ENCODE results near the gene NKG7.

NKG7 gene

DNA sequence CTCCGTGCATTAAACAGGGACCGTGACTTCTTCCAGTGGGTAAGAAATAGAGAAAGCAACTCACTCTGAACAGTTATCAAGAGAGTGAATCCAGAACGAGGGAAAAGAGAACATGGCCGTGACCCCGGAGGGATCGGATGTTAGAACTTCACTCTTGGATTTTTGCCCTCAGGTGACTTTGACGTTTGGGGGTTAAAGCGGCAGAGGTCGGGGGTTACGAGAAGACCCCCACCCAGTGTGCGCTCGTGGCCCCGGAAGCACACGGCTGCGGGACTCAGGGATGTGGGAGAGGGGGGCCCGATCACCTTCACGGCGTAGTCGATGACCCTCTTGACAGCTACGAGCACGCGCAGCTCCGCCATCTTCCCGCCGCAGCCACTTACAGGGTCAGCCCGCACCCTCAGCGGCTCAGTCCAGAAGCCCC, 6.5 kb downstream of the NKG7 start, which contains the start of gene ETFB:
ETFB (minus strand) TSS at position 424 of the 424 bp plus-strand sequence; CDS start at position 362, 62 bp downstream.
- WGBS: 3% methylated on average over 12 of the region's 27 CpGs

DNA sequence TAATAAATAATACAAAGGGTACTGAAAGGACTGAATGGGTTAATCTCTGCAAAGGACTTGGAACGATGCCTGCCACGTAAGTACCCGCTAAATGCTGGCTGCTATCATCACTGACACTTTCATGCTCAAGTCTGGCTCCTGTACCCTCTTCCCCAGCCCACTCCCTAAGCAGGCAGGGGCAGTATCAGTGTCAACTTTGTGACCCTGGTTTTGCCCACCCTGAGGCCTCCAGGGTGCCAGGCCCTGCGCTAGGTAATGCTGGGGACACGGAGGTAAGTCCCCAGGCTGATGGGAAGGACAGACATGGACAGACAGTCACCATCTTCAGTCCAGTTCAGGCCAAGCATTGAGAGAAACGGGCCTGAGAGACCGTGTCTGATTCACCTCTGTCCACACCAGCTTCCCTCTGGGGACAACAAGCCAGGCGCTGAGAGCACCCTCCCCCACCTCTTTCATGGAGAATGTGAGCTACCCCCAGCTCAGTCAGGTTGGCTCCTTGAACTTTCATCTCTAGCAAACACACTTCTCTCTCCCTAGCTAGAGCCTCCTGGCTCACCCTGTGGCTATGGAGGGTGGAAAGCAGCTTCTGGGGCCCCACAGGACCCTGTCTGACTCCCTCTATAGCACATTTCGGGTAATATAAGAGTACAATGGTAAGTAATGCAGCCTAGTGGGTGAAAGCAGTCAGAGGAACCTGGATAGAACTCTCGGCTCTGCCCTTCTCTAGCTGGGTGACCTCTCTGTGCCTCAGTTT, 7.1 kb downstream of the NKG7 start:
- Histone ChIP-seq H2BK5ac (ENCODE audit: low read depth, low read length, poor library complexity, severe bottlenecking) (no peak overlapping the region), H3K9me3 (ENCODE audit: control insufficient read depth, low read length) (no peaks in the 10 kb centered on the region), H3K14ac (ENCODE audit: low read length in 2 of 2) (peak overlapping the region in 1 of 2 experiments; percentile 67)

More for the DNA sequence above, 6.5 kb downstream of the NKG7 start, which contains the start of gene ETFB:
- Histone ChIP-seq H2BK120ac (ENCODE audit: low read depth, low read length) (peak within 1 kb of the TSS; percentile 45), H4K91ac (ENCODE audit: low read length) (peak within 1 kb of the TSS; percentile 79), H3K4ac (ENCODE audit: low read depth in 1 of 2, low read length in 2 of 2) (peak within 1 kb of the TSS; percentile 58 to 96), H3K27ac (ENCODE audit: low read length, poor library complexity, severe bottlenecking) (peak within 1 kb of the TSS; percentile 83), H3K9me3 (ENCODE audit: control insufficient read depth, low read length) (no peaks in the 10 kb centered on the region), H2BK12ac (ENCODE audit: low read length in 2 of 2) (peak within 1 kb of the TSS in 1 of 2 experiments; percentile 51), H3K18ac (ENCODE audit: low read depth in 1 of 2, low read length in 2 of 2) (peak within 1 kb of the TSS; percentile 93 to 98), H2AFZ (ENCODE audit: low read depth, low read length) (peak within 1 kb of the TSS; percentile 67), H3K4me1 (ENCODE audit: control insufficient read depth, insufficient read depth, low read depth, low read length) (peaks cover 35% of the 10 kb centered on the region), H3K79me1 (replicated peaks; ENCODE audit: low read length, poor library complexity, severe bottlenecking) (peaks cover 25% of the 10 kb centered on the region), H3K23ac (ENCODE audit: low read length in 2 of 2) (peak within 1 kb of the TSS in 1 of 2 experiments; percentile 27), H3K27me3 (ENCODE audit: control insufficient read depth in 1 of 2, insufficient read depth in 1 of 2, low read length in 2 of 2) (peaks cover 0 to 2% of the 10 kb centered on the region in 2 experiments), H3K4me2 (ENCODE audit: low read length, poor library complexity, severe bottlenecking) (peak within 1 kb of the TSS; percentile 95), H3K14ac (ENCODE audit: low read length in 2 of 2) (peak within 1 kb of the TSS in 1 of 2 experiments; percentile 97), H3K4me3 (ENCODE audit: insufficient read depth in 1 of 2, low read depth in 1 of 2, low read length in 2 of 2) (peak within 1 kb of the TSS; percentile 90 to 91), H2BK15ac (ENCODE audit: low read depth, poor library complexity, severe bottlenecking) (peak within 1 kb of the TSS; percentile 87), H3K36me3 (ENCODE audit: control insufficient read depth in 1 of 2, insufficient read depth in 2 of 2, low read depth in 1 of 2, low read length in 2 of 2) (no peaks in the 10 kb centered on the region), H3K9ac (ENCODE audit: low read length) (peak within 1 kb of the TSS; percentile 95), H2AK5ac (ENCODE audit: low read length, severe bottlenecking) (peak within 1 kb of the TSS; percentile 38), H4K8ac (ENCODE audit: low read length) (peak within 1 kb of the TSS; percentile 94), H2BK5ac (ENCODE audit: low read depth, low read length, poor library complexity, severe bottlenecking) (peak within 1 kb of the TSS; percentile 15)
- DNase-seq: no peak

DNA sequence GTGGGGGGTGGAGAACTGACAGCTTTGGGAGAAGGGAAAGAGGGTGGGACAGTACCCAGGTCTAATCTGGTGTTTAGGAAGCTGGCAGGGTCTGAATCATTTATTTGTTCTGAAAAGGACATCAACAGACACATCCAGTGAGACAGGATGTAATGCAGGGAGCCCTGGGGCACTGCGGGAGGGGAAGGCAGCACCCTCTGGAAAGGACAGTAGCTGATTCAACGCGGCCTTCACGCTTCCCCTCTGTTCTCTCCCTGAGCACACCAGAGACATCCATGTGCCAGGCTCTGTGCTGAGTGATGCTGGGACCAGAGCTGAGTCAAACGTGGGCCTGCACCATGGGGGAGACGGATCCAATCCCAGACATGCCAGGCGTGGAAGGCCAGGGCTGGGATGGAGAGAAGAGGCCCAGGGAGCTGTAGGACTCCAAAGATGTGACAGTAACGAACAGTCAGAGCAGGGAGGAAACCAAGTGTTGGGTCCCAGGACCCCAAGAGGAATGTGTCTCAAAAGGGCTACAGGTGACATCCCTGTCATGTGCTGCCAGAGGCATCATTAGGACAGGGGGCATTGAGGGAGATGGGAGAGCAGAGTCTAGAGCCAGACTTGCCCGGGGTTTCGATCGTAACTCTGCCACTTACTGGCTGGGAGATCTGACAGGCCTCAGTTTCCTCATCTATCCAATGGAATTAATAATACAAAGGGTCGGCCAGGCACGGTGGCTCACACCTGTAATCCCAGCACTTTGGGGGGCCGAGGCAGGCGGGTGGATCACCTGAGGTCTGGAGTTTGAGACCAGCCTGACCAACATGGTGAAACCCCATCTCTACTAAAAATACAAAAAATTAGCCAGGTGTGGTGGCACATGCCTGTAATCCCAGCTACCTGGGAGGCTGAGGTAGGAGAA, 8.0 kb downstream of the NKG7 start:
- Histone ChIP-seq H3K79me1 (replicated peaks; ENCODE audit: low read length, poor library complexity, severe bottlenecking) (peaks cover 27% of the 10 kb centered on the region), H4K8ac (ENCODE audit: low read length) (peak overlapping the region; percentile 56), H3K36me3 (ENCODE audit: control insufficient read depth in 1 of 2, insufficient read depth in 2 of 2, low read depth in 1 of 2, low read length in 2 of 2) (no peaks in the 10 kb centered on the region), H2AFZ (ENCODE audit: low read depth, low read length) (no peak overlapping the region), H3K4me1 (ENCODE audit: control insufficient read depth, insufficient read depth, low read depth, low read length) (peaks cover 37% of the 10 kb centered on the region), H3K23ac (ENCODE audit: low read length in 2 of 2) (no peak overlapping the region), H3K4me2 (ENCODE audit: low read length, poor library complexity, severe bottlenecking) (no peak overlapping the region), H2AK5ac (ENCODE audit: low read length, severe bottlenecking) (no peak overlapping the region), H3K18ac (ENCODE audit: low read depth in 1 of 2, low read length in 2 of 2) (no peak overlapping the region), H2BK15ac (ENCODE audit: low read depth, poor library complexity, severe bottlenecking) (no peak overlapping the region), H3K27ac (ENCODE audit: low read length, poor library complexity, severe bottlenecking) (no peak overlapping the region), H3K9me3 (ENCODE audit: control insufficient read depth, low read length) (no peaks in the 10 kb centered on the region), H2BK5ac (ENCODE audit: low read depth, low read length, poor library complexity, severe bottlenecking) (no peak overlapping the region), H2BK12ac (ENCODE audit: low read length in 2 of 2) (peak overlapping the region; percentile 61 to 88), H3K4ac (ENCODE audit: low read depth in 1 of 2, low read length in 2 of 2) (no peak overlapping the region), H3K9ac (ENCODE audit: low read length) (peak overlapping the region; percentile 48), H2BK120ac (ENCODE audit: low read depth, low read length) (no peak overlapping the region), H4K91ac (ENCODE audit: low read length) (no peak overlapping the region), H3K27me3 (ENCODE audit: control insufficient read depth in 1 of 2, insufficient read depth in 1 of 2, low read length in 2 of 2) (no peaks in the 10 kb centered on the region), H3K14ac (ENCODE audit: low read length in 2 of 2) (no peak overlapping the region), H3K4me3 (ENCODE audit: insufficient read depth in 1 of 2, low read depth in 1 of 2, low read length in 2 of 2) (no peak overlapping the region)
- peak; percentile 27 for DNase-seq
- WGBS: 91% methylated on average over 15 of the region's 15 CpGs

More for the DNA sequence above, 7.1 kb downstream of the NKG7 start:
- H3K4me1 ChIP-seq (ENCODE audit: control insufficient read depth, insufficient read depth, low read depth, low read length): peaks cover 35% of the 10 kb centered on the region
- H3K9ac ChIP-seq (ENCODE audit: low read length): peak overlapping the region; percentile 95
- no peak overlapping the region for H2BK120ac ChIP-seq (ENCODE audit: low read depth, low read length)
- no peak overlapping the region for H2AK5ac ChIP-seq (ENCODE audit: low read length, severe bottlenecking)
- 29% methylated on average over 10 of the region's 10 CpGs for WGBS
- peak overlapping the region; percentile 60 for H2BK15ac ChIP-seq (ENCODE audit: low read depth, poor library complexity, severe bottlenecking)
- H3K23ac ChIP-seq (ENCODE audit: low read length in 2 of 2): peak overlapping the region in 1 of 2 experiments; percentile 2
- peak overlapping the region; percentile 84 to 98 for H3K18ac ChIP-seq (ENCODE audit: low read depth in 1 of 2, low read length in 2 of 2)
- peak overlapping the region; percentile 19 to 96 for H3K4ac ChIP-seq (ENCODE audit: low read depth in 1 of 2, low read length in 2 of 2)
- peak overlapping the region; percentile 90 to 91 for H3K4me3 ChIP-seq (ENCODE audit: insufficient read depth in 1 of 2, low read depth in 1 of 2, low read length in 2 of 2)
- H4K8ac ChIP-seq (ENCODE audit: low read length): peak overlapping the region; percentile 21
- H3K27ac ChIP-seq (ENCODE audit: low read length, poor library complexity, severe bottlenecking): peak overlapping the region; percentile 51
- peak overlapping the region; percentile 83 for H3K4me2 ChIP-seq (ENCODE audit: low read length, poor library complexity, severe bottlenecking)
- H4K91ac ChIP-seq (ENCODE audit: low read length): peak overlapping the region; percentile 60
- no peaks in the 10 kb centered on the region for H3K27me3 ChIP-seq (ENCODE audit: control insufficient read depth in 1 of 2, insufficient read depth in 1 of 2, low read length in 2 of 2)
- H3K79me1 ChIP-seq (replicated peaks; ENCODE audit: low read length, poor library complexity, severe bottlenecking): peaks cover 25% of the 10 kb centered on the region
- H3K36me3 ChIP-seq (ENCODE audit: control insufficient read depth in 1 of 2, insufficient read depth in 2 of 2, low read depth in 1 of 2, low read length in 2 of 2): no peaks in the 10 kb centered on the region
- H2BK12ac ChIP-seq (ENCODE audit: low read length in 2 of 2): peak overlapping the region in 1 of 2 experiments; percentile 7
- H2AFZ ChIP-seq (ENCODE audit: low read depth, low read length): no peak overlapping the region
- peak; percentile 71 for DNase-seq
